Middle frontal gyrus (tissue), 1 donor: ENCODE measurements around the gene ZNF396.
A peak's percentile ranks its signal among the peaks of the same experiment; 100 is the strongest.

Experiments used
- DNase-seq: peaks from one replicate; pipeline ENCODE4 v3.0.0-alpha.2; 2015; ENCODE audit warnings: low spot score; ENCODE audit errors: extremely low spot score

The ZNF396 gene

GRCh38 chr18:35376742-35377695 lies at the start of gene ZNF396:
TSS of gene ZNF396 (minus strand) at chr18:35377337. CDS start at chr18:35374292, 3,045 bp downstream.
- peak; percentile 48 for DNase-seq

GRCh38 chr18:35426786-35427185 lies 49.6 kb upstream of the ZNF396 start:
- DNase-seq, result no peak

- no peak for DNase-seq
Observed at GRCh38 chr18:35424356-35424755, 47.2 kb upstream of the ZNF396 start.

- DNase-seq, result no peak
Observed at GRCh38 chr18:35422237-35422636, 45.1 kb upstream of the ZNF396 start.

GRCh38 chr18:35418610-35419009 lies 41.5 kb upstream of the ZNF396 start:
- DNase-seq, result no peak

- no peak for DNase-seq
Observed at GRCh38 chr18:35417223-35417622, 40.1 kb upstream of the ZNF396 start.

- no peak for DNase-seq
Observed at GRCh38 chr18:35415511-35416073, 38.5 kb upstream of the ZNF396 start.

GRCh38 chr18:35413163-35413511 lies 36.0 kb upstream of the ZNF396 start:
- no peak for DNase-seq

GRCh38 chr18:35411625-35412351 lies 34.7 kb upstream of the ZNF396 start:
- no peak for DNase-seq

- no peak for DNase-seq
Observed at GRCh38 chr18:35410561-35410960, 33.4 kb upstream of the ZNF396 start.

- no peak for DNase-seq
Observed at GRCh38 chr18:35409911-35410310, 32.8 kb upstream of the ZNF396 start.

- no peak for DNase-seq
Observed at GRCh38 chr18:35408843-35409261, 31.7 kb upstream of the ZNF396 start.

GRCh38 chr18:35407871-35408481 lies 30.8 kb upstream of the ZNF396 start:
- peak; percentile 79 for DNase-seq

- DNase-seq, result no peak
Observed at GRCh38 chr18:35406666-35407065, 29.5 kb upstream of the ZNF396 start.

GRCh38 chr18:35397976-35398375 lies 20.8 kb upstream of the ZNF396 start:
- DNase-seq, result no peak

- no peak for DNase-seq
Observed at GRCh38 chr18:35393716-35394115, 16.6 kb upstream of the ZNF396 start.

GRCh38 chr18:35392375-35392774 lies 15.2 kb upstream of the ZNF396 start:
- DNase-seq, result no peak

GRCh38 chr18:35390951-35391700 lies 14.0 kb upstream of the ZNF396 start:
- no peak for DNase-seq

GRCh38 chr18:35389095-35389618 lies 12.0 kb upstream of the ZNF396 start:
- peak; percentile 36 for DNase-seq

GRCh38 chr18:35387152-35387571 lies 10.0 kb upstream of the ZNF396 start:
- DNase-seq, result no peak
